GM18517 (cell line): ENCODE data around the gene DPP7.
A peak's percentile ranks its signal among the peaks of the same experiment; 100 is the strongest.

Source experiments
- ATAC-seq: cut with Tn5 transposase; IDR thresholded peaks from one replicate; pipeline ENCODE4 v1.9.1; 2021; ENCODE audit warnings: mild to moderate bottlenecking, moderate library complexity; ENCODE audit not compliant: unreplicated experiment

The DPP7 gene

DNA sequence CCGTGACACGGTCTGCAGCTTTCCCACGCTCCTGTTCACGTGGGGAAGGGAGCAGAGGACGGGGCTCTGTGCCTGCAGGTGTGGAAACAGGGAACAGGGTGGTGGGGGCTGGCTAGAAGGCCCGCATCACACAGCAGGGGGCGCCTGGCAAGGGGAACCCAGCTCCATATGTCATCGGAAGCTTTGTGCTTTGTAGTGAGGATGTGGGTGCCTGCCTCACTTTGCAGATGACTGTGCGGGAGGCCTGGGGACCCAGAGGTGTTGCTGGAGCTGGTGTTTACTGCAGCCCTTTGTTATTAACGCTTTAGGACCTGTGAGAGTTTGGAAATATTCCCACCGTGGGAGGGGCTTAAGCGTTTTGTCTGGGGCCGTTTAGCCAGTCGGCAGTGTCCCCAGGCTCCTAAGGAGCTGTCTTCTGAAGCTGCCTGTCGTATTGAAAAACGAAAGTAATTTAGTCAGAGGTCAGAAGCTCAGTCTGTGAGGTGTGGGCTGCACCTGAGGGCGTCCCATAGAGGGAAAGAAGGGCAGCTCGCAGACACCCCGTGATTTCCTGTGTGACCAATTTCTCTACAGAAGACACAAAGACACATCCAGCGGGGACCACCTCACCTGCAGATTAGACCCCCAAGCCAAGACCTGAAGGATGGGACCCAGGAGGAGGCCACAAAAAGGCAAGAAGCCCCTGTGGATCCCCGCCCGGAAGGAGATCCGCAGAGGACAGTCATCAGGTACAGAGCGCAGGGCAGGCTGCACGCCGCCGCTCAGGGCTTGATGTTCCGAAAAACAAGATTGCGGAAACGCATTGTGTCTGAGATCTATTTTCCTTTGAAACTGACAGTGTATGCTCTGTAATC, 18.6 kb downstream of the DPP7 start:
- ATAC-seq: peak; percentile 76

DNA sequence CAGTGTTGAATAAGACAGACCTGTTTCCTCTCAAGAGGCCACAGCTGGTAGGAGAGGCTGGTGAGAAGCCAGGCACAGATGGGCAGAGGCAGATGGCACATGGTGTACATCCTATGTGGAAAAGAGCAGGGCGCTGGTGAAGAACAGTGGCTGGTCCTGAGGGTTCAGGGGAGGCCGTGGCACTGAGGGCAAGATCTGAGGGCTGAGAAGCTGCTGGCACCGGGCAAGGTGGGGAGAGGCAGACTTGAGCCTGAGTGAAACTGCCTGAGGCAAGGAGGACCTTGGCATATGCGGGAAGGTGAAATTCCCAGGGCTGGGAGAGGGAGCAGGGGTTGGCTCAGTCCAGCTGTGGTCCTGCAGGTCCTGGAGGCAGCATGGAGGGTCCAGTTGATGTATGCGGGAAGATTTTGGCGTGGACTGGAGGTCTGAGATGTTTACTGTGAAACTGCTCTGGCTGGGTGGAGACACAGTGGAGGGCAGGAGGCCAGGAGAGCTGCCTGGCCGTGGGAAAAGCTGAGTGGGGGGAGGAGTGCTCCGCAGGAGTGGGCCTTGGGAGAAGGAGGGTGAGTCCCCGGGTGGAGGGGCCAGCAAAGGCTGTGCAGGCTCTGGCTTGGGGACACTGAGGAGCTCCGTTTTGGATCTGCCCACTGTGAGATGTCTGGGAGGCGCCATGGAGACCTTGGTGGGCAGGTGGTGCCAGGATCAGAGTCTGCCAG, 25.1 kb downstream of the DPP7 start:
- no peak for ATAC-seq

DNA sequence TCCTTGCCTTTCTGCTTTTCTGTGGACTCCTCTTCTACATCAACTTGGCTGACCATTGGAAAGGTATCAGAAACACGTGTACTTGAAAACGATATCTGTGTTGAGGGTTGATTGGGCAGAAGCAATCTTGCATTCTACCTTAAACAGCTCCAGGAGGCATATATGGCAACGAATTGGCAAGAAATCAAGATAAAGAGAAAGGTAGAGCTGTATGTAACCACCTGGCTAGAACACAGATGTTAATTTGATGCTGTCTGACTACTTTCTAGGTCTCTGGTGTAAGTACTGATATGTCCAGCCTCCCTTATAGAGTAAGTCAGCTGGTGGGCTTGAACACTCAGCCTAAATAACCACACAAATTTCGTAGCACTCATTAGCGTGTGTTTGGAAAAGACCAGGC, 26.4 kb downstream of the DPP7 start:
- no peak for ATAC-seq

DNA sequence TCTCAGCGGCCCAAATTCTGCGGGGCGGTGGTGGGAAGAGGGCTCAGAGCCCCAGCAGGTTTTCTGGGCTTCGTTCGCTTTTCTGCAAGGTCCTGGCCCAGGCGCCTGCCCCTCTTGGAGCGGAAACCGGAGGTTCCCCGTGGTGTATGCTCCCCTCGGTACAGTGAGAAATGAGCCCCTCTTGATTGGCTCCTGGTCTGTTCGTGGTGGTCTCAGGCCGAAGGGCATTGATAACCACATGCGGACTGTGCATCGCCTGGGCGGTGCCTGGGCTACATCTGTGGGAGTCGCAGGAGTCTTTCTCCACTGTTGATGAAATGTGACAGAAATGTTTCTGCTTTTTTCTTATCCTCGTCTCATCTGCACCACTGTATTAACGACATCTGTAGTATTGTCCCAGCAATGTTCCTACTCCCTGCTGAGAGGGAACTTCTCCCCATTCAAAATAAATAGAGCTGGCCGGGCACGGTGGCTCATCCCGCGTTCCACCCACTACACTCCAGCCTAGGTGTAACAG, 27.1 kb downstream of the DPP7 start:
- no peak for ATAC-seq

DNA sequence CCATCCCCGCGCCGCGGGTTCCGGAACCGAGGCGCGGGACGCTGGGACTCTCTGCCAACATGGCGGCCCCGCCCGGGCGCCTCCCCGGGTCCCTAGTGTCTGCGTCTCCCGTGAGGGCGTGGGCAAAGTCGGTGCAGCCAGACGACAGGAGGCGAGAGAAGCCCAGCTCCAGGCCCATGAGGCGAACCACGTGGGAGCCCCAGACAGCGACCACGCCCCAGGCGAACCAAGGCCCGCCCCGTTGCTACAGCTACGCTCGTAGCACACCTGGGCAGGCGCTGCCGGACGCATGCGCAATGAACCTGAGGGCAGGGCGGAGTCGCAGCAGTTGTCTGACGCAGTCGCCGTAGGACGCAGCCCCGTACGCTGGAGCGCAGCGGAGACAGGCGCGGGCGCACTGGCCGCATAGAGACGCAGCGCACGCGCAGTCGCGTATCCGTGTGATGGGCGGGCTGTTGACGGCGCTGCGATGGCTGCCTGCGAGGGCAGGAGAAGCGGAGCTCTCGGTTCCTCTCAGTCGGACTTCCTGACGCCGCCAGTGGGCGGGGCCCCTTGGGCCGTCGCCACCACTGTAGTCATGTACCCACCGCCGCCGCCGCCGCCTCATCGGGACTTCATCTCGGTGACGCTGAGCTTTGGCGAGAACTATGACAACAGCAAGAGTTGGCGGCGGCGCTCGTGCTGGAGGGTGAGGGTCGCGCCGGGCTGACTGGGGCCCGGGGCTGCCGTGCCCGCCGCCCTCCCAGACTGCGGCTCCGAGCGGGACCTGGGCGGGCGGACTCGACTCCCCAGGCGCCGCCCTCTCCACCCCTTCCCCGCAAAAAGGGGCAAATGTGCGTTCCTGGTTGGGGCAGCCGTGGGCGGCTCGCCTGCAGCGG, 27.8 kb downstream of the DPP7 start, which contains the start of gene MAN1B1:
MAN1B1 (plus strand) TSS at position 455 of the 878 bp plus-strand sequence; CDS start at position 470, 15 bp downstream.
- peak; percentile 79 for ATAC-seq

DNA sequence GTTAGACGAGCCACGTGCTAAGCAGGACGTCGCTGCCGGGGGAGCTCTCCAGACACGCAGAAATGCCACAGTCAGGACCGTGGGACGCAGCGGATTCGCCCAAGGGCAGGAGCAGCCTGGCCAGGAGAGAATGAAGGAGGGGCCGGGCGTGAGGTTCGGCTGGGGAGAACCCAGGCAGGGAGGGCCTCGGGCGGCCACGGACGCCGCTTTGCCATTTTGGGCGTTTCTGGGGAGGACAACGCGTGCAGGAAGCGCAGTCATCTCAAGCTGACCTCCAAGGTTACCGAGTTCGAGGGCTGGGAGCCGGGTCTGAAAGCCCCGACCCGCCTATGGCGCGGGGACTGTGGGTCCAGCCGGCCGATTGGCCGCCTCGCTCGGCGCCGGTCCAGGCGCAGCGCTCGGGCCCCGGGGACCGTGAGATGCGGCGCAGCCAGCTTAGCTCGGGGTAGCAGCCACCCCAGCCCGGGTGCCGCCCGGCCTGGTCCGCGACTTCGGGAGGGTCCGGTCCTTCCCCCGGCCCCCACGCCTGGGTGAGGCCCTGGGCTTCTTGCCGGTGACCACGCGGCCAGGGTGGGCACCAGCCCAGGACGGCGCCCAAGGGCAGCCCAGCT, 28.5 kb downstream of the DPP7 start:
- peak; percentile 12 for ATAC-seq

DNA sequence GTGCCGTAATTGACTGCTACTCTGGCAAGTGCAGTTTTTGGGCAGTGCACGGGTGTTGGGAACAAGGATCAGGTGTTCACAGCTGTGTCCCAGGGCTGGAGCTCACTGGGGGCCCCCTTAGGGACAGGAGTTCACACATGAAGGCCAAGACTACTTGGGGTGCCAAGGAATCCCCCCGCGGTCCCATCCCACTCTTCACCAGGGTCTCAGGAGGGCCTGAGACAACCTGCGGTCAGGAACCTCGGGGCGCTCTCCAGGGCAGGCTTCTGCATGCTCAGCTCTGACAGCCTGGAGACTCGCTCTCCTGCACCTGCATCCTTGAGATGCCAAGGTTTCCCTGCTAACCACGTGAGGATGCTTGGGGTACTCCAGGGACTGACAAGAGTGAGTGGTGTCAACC, 30.0 kb downstream of the DPP7 start:
- ATAC-seq: no peak

DNA sequence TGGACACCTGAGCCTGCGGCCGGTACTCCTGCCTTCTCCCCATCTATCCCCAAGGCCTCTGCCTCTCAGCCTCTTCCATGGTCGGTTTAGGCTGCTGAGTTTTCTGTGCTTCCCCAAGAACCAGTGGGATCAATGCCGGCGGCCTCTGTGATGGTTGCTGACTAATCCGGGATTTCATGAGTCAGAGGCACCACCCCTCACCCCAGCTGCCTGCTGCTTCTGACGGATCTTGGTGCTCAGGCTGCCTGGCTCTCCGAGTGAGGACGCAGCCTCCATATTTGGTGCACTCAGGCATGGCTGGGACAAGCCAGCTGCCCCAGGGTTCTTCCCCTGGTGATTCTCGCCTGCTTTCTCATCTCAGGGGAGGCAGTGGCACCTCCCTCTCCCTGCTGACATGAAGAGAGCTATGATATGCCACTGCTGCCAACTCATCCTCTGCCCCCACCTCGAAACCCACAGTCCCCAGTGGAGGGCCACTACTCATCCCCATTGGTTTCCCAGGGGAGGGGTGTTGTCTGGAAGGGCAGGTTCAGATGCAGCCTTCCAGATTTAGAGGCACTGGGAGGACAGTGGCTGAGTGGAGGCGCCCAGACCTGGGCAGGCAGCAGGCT, 31.0 kb downstream of the DPP7 start:
- ATAC-seq: no peak

DNA sequence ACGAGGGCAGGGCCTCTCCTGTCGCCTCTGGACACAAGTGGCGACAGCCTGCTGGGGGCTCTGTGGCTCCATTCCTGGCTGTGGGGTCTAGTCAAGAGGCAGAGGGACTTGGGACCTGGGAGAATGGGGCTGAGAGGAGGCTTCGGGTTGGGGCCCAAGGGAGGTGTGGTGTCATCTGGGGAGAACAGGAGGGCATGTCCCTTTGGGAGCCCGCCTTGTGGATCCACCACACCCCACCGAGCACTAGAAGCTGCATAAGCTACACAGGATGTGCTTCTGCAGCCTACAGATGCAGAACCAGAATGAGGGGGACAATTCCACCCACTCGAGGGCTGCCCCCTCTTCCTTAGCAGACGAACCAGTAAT, 31.6 kb downstream of the DPP7 start:
- no peak for ATAC-seq

DNA sequence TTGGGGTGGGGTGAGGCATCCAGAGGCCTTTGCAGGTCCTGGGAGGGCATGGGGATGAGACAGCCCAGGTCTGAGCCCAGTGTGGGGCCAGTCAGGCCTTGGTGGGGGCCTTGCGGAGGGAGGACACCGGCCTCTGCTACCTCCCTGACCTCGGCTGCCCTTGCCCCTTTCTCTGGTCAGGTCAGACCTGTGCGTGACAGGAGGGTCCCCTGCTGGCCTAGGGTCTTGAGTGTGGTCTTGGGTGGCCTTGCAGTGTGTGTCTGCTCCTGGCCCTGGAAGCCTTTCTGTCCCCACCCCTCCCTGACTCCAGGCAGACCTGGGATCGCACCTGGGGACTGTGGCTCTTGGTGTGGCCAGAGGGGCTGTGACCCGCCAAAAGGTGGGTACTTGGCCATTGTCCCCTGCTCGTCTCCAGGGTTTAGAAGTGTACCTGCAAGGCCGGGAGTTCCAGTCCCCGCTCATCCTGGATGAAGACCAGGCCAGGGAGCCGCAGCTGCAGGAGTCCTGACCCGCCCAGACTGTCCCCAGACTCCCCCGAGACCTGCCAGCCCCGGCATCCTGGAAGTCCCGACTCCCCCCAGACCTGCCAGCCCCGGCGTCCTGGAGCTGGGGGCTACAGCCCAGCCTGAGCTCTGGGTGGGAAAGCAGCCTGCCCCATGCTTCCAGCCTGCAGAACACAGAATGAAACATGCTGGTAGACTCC, 32.2 kb downstream of the DPP7 start:
- ATAC-seq: no peak

DNA sequence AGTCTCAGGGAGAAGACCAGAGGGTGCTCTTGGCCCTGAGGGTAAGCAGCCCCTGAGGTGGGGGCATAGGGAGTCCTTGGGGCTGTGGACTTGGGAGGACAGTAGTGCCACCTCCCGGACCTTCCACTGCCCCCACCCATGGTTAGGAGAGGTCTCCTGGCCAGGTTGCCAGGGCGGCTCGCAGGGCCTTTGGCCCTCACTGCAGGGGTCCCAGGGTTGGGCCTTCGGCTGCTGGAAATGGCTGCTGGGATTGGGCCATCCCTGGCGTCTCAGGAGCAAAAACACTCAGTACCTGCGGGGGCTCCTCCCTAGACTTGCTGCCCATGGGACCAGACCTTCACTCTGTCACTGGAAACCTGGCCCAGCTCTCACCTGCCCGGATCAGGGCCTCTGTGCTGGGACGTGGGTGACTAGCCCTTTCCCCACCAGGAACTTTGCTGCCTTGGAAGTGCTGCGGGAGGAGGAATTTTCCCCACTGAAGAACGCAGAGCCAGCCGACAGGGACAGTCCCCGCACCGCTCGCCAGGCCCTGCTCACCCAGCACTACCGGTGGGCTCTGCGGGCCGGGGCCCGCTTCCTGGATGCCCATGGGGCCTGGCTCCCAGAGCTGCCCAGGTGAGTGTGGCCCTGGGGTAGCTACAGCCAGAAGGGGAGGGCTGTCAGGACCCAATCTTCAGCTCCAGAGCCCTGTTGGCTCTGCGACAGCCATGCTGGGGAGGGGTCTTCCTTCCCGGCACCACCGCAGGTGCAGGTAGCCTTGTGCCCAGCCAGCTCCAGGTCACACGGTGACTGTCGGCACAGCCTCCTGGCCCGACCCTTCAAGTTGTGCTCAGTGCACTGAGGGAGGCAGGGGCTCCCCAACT, 34.0 kb downstream of the DPP7 start:
- ATAC-seq: no peak

DNA sequence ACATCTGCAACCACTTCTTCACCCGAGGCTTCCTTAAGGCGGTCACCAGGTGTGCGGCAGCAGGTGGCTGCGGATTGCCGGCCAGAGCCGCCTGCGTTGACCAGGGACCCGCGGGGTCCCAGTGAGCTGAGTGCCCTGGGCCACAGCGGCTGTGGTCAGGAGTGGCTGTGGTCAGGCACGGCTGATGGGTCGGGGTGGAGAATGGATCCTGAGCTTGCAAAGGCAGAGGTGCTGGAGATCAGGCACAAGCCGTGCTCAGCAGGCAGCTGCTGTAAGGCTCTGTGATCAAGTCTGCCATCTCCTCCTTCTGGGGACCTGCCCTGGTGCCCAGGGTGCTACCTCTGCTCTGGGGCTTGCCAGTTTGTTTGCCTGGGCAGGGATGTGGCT, 35.1 kb downstream of the DPP7 start:
- no peak for ATAC-seq

DNA sequence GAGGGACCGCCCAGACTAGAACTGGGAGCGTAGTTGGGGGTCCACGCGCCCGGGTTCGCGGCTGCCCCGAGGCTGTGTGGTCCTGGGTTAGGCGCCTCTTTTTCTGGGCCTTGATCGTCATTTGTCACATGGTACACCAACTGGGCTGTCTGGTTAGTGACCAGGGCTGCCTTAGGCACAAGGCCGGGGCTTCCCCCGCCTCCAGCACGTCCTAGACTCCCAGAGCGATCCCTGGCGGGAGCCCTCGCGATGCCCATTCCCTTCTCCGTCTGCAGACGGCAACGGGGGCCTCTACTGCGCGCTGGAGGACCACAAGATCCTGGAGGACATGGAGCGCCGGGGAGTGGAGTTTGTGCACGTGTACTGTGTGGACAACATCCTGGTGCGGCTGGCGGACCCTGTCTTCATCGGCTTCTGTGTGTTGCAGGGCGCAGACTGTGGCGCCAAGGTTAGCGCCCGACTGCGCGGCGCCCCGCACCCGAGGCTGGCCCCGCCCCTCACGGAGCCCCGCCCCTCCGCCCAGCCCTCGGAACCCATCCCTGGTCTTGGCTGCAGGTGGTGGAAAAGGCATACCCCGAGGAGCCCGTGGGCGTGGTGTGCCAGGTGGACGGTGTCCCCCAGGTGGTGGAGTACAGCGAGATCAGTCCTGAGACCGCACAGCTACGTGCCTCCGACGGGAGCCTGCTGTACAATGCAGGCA, 35.7 kb downstream of the DPP7 start:
- ATAC-seq: no peak

DNA sequence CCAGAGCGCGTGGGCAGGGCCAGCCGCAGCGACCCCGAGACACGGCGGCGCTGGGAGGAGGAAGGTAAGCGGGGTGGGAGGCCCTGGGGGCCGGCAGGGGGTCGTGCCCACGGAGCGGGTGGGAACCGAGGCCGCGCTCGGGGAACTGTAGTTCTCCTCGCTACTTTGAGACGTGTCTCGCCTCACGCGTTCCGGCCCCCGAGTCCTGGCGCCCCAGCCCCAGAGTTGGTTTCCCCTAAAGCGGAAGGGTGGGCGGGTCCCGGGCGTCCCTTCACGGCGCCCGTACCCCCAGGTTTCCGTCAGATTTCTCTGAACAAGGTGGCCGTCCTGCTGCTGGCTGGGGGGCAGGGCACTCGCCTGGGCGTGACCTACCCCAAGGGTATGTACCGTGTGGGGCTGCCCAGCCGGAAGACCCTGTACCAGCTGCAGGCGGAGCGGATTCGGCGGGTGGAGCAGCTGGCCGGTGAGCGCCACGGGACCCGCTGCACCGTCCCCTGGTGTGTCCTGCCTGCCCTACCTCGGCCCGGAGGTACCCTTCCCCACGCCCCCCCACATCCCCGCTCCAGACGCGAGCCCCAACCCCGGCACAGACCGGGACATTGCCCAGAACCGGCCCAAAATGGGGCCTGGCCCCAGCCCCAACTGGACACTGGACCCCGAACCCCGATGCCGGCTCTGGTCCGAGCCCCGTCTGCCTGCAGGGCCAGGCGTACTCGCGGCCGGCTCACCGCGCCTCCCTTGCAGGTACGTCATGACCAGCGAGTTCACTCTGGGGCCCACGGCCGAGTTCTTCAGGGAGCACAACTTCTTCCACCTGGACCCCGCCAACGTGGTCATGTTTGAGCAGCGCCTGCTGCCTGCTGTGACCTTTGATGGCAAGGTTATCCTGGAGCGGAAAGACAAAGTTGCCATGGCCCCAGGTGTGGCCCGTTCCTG, 36.5 kb downstream of the DPP7 start:
- ATAC-seq: peak; percentile 15

DNA sequence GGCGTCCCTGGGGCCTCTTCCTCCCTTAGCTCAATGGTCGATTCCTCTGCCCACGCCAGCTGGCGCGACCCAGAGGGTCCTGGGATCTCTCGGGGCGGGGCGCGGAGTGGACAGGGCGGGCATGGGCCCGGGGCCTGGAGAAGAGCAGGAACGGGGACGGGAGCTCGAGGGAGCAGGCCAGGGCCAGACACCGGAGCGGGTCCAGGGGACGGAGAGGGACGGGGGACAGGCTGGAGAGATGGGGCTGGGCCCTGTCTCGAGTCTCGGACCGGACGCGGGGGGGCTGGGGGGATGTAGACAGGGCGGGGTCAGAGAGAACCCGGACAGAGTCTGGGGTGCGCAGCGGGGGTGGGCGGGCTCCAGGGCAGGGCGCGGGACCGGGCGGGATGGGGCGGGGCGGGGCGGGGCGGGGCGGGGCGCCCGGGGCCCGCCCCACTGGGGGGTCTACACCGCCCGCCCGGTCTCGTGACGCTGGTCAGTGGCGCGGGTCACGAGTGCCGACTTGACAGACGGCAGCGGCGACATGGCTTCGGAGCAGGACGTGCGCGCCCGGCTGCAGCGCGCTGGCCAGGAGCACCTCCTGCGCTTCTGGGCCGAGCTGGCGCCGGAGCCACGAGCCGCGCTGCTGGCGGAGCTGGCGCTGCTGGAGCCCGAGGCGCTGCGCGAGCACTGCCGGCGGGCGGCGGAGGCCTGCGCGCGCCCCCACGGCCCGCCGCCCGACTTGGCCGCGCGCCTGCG, 37.4 kb downstream of the DPP7 start, which contains the start of gene UAP1L1:
UAP1L1 (plus strand) TSS at position 508 of the 738 bp plus-strand sequence; CDS start at position 524, 16 bp downstream.
- peak; percentile 50 for ATAC-seq

DNA sequence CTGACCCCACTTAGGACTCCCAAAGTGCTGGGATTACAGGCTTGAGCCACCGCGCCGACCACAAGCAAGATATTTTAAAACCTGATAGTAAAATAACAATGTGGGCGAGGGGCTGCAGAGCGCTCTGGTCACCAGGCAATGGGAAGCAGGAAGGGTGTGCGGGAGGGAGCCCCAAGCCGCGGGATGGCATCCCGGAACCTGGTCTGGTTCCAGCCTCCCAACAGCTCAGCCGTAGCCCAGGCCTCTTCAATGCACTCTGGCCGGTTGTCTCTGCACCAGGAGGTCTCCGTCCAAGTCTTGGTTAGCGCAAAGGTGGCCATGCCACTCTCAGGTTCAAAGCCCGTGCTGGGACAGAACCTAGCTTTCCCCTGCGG, 37.9 kb downstream of the DPP7 start:
- no peak for ATAC-seq
